HG02973 (cell line): ENCODE data around the gene VPS13D.
"Not testable (repeated sequence)": the region's sequence is repeated elsewhere in the genome, so short reads cannot be mapped to it uniquely, and the experiment has no call there.

Source experiments
- ATAC-seq: cut with Tn5 transposase; IDR thresholded peaks from one replicate; pipeline ENCODE4 v1.9.1; 2021; ENCODE audit warnings: moderate library complexity; ENCODE audit not compliant: unreplicated experiment

The VPS13D gene

GRCh38 chr1:12506281-12507280 lies 276.8 kb downstream of the VPS13D start:
- no peak for ATAC-seq

GRCh38 chr1:12507631-12508030 lies 277.8 kb downstream of the VPS13D start:
- no peak for ATAC-seq

- ATAC-seq = no peak
Observed at GRCh38 chr1:12508849-12509248, 279.0 kb downstream of the VPS13D start.

GRCh38 chr1:12511128-12511484 lies 281.3 kb downstream of the VPS13D start:
- ATAC-seq = no peak

GRCh38 chr1:12511516-12512468 lies 282.0 kb downstream of the VPS13D start:
- ATAC-seq = no peak

GRCh38 chr1:12513181-12513580 lies 283.4 kb downstream of the VPS13D start:
- ATAC-seq = no peak

- no peak for ATAC-seq
Observed at GRCh38 chr1:12514590-12514989, 284.8 kb downstream of the VPS13D start.

- no peak for ATAC-seq
Observed at GRCh38 chr1:12515234-12515633, 285.4 kb downstream of the VPS13D start.

- no peak for ATAC-seq
Observed at GRCh38 chr1:12516741-12517140, 286.9 kb downstream of the VPS13D start.

GRCh38 chr1:12518931-12519692 lies 289.3 kb downstream of the VPS13D start:
- no peak for ATAC-seq

- ATAC-seq = no peak
Observed at GRCh38 chr1:12519693-12520364, 290.0 kb downstream of the VPS13D start.

GRCh38 chr1:12521096-12521495 lies 291.3 kb downstream of the VPS13D start:
- no peak for ATAC-seq

GRCh38 chr1:12522780-12523179 lies 292.9 kb downstream of the VPS13D start:
- not testable (repeated sequence) for ATAC-seq

GRCh38 chr1:12524266-12524665 lies 294.4 kb downstream of the VPS13D start:
- no peak for ATAC-seq

- no peak for ATAC-seq
Observed at GRCh38 chr1:12525311-12526181, 295.7 kb downstream of the VPS13D start.

GRCh38 chr1:12527564-12527963 lies 297.7 kb downstream of the VPS13D start:
- no peak for ATAC-seq

GRCh38 chr1:12528021-12528852 lies 298.4 kb downstream of the VPS13D start:
- no peak for ATAC-seq

- ATAC-seq = no peak
Observed at GRCh38 chr1:12529640-12530174, 299.9 kb downstream of the VPS13D start.
